ENCODE measurements around the gene SLC4A5. TPM values are rescaled to one million over a fixed set of nuclear protein-coding genes. Genes with fewer than 3 reads are reported as not detected.
A peak's percentile ranks its signal among the peaks of the same experiment; 100 is the strongest.

Gene SLC4A5
- total RNA-seq, 1 donor from 2014 or later: 3.0 TPM

DNA sequence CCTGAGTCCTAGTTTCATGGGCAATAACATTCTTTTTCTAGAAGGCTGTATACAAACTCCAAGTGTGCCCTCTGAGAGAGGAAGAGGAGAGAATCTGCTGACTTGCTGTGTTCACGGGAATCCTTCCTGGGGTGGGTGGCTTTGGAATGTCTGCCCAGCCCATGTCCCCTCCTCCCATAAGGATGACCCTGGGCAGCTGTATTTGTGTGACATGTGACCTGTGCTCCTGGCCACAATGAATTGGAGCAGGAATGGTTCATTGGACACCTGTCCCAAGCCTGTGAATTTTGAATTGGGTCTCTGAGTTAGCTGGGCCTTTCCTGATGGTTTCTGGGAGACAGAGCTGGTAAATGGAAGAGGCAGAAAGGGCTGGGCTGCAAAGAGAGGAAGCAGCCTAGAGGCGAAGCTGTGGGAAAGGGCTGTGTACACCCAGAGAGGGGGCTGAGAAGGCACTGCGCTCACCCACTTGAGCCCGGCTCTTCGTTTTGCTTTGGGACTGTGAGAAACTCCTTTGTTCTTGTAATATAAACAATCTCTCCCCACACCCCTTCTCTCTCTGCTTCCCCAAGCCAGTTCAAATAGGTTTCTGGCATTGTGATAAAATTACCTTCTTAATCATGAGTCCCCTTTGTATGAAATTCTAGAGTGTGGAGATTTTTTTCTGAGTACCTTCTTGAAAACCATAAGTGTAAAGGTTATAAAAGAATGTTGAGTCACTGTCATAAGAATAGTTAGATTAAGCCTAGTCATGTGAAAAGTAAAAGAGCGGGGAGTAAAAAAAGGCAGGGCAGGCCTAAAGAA lies 49.8 kb downstream of the SLC4A5 start:
- H3K27me3 Mint-ChIP-seq (ENCODE audit: low read depth): peaks cover 38% of the 10 kb centered on the region
- DNase-seq (ENCODE audit: low read depth, low spot score): no peak
- no peak overlapping the region for H3K4me3 Mint-ChIP-seq
- TF ChIP-seq, protein P1, sequence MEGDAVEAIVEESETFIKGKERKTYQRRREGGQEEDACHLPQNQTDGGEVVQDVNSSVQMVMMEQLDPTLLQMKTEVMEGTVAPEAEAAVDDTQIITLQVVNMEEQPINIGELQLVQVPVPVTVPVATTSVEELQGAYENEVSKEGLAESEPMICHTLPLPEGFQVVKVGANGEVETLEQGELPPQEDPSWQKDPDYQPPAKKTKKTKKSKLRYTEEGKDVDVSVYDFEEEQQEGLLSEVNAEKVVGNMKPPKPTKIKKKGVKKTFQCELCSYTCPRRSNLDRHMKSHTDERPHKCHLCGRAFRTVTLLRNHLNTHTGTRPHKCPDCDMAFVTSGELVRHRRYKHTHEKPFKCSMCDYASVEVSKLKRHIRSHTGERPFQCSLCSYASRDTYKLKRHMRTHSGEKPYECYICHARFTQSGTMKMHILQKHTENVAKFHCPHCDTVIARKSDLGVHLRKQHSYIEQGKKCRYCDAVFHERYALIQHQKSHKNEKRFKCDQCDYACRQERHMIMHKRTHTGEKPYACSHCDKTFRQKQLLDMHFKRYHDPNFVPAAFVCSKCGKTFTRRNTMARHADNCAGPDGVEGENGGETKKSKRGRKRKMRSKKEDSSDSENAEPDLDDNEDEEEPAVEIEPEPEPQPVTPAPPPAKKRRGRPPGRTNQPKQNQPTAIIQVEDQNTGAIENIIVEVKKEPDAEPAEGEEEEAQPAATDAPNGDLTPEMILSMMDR (conservative IDR thresholded peaks at IDR 0.05): no peak
- peaks cover 17% of the 10 kb centered on the region for H3K4me1 Mint-ChIP-seq
- H3K36me3 Mint-ChIP-seq (ENCODE audit: low read depth): peaks cover 3% of the 10 kb centered on the region
- no peak overlapping the region for H3K27ac Mint-ChIP-seq (ENCODE audit: unreplicated experiment)
- peaks cover 5% of the 10 kb centered on the region for H3K9me3 Mint-ChIP-seq

DNA sequence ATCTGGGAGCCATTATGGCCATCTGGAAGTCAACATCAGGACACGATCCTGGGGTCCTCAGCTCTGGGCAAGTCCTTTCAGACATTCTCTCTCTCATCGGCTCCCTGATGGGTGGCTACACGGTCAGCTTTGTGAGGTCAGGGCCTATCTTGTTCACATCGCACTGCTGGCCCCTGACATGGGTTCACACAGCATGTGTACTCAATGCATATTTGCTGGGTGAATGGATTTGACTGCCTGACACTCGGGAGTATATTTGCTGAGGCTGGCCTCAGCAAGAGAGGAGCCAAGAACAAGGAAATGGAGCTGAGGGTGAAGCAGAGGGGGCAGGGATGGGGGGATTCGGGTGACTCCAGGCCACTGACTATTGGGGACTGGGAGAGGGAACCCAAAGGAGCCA lies 50.5 kb downstream of the SLC4A5 start:
- H3K36me3 Mint-ChIP-seq (ENCODE audit: low read depth): no peaks in the 10 kb centered on the region
- peaks cover 38% of the 10 kb centered on the region for H3K27me3 Mint-ChIP-seq (ENCODE audit: low read depth)
- H3K4me1 Mint-ChIP-seq: peaks cover 17% of the 10 kb centered on the region
- TF ChIP-seq, protein P1 (conservative IDR thresholded peaks at IDR 0.05): no peak
- no peaks in the 10 kb centered on the region for H3K9me3 Mint-ChIP-seq
- no peak overlapping the region for H3K27ac Mint-ChIP-seq (ENCODE audit: unreplicated experiment)
- no peak overlapping the region for H3K4me3 Mint-ChIP-seq
- no peak for DNase-seq (ENCODE audit: low read depth, low spot score)

DNA sequence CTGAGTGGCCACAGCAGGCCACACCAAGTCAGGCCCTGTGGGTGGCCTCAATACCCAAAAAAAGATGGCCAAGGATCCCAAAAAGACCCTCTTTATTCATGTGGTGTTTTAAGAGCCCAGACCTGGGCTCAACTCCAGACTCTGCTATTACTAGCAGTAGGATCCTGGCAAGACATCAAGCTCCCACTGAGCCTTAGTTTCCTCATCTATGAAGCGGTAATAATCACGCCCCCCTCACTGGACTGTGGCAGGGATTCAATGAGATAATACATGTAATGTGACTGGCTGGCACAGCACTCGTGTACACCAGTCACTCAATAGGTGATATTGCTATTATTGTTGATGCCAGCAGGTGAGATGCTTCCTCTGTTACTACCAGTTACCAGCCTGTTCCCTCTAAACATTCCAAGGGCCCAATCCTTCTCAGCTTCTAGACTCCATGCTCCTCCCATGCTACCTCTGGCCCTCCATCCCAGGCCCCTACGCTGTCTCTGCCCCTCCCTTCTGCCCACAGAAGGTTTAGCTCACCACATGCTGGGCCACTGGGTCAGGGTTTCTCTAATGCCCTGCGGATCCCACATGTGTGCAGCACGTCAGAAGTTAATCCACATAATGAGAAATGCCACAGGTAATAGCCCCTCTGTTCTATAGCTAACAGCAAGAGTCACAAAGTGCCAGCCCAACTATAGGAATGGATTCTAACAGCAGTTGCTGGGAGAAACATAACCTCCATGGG lies 51.2 kb downstream of the SLC4A5 start:
- TF ChIP-seq, protein P1 (conservative IDR thresholded peaks at IDR 0.05): no peak
- Mint-ChIP-seq H3K4me3 (no peak overlapping the region), H3K27me3 (ENCODE audit: low read depth) (peaks cover 32% of the 10 kb centered on the region), H3K9me3 (no peaks in the 10 kb centered on the region), H3K27ac (ENCODE audit: unreplicated experiment) (peak overlapping the region; percentile 8), H3K36me3 (ENCODE audit: low read depth) (no peaks in the 10 kb centered on the region), H3K4me1 (peaks cover 17% of the 10 kb centered on the region)
- no peak for DNase-seq (ENCODE audit: low read depth, low spot score)

GRCh38 chr2:74291218-74291544 lies 52.0 kb downstream of the SLC4A5 start:
- no peak for DNase-seq (ENCODE audit: low read depth, low spot score)
- peaks cover 17% of the 10 kb centered on the region for H3K4me1 Mint-ChIP-seq
- no peak overlapping the region for H3K27ac Mint-ChIP-seq (ENCODE audit: unreplicated experiment)
- TF ChIP-seq, protein P1 (conservative IDR thresholded peaks at IDR 0.05): no peak
- no peaks in the 10 kb centered on the region for H3K9me3 Mint-ChIP-seq
- H3K4me3 Mint-ChIP-seq: no peak overlapping the region
- no peaks in the 10 kb centered on the region for H3K36me3 Mint-ChIP-seq (ENCODE audit: low read depth)
- H3K27me3 Mint-ChIP-seq (ENCODE audit: low read depth): peaks cover 28% of the 10 kb centered on the region

DNA sequence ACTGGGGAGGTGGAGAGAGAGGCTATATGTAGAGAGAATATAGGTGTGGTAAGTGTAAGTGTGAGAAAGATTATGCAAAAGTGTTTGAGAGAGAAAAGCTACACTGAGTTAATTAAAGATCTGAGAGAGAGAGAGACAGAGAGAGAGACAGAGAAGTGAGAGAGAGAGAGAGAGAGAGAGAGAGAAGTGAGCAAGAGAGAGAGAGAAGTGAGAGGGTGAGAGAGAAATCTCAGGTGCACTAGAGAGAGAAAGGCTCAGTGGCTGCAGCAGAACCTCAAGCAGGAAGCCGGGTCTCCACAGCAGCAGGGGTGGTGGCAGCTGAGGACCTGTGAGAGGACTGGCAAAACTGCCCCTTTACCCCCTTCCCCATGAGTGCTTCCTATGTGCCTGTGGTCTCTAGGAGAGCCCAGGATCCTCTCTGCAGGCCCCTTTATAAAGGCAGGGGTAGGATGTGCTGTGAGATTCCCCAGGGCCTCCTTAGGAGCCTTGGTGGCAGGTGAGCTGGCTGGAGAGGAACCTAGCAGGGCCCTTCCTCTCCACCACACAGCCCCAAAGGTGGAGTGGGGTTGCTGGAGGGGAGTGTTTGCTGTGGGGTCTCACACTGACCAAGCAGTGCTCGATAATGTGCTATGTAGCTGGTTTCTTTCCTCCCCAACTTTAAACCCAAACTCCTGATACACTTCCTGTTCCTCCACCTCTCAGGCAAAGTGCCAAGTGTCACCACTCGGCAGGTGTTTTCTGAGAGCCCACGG lies 52.6 kb downstream of the SLC4A5 start:
- TF ChIP-seq, protein P1 (conservative IDR thresholded peaks at IDR 0.05): no peak
- peaks cover 17% of the 10 kb centered on the region for H3K4me1 Mint-ChIP-seq
- H3K27me3 Mint-ChIP-seq (ENCODE audit: low read depth): peaks cover 25% of the 10 kb centered on the region
- DNase-seq (ENCODE audit: low read depth, low spot score): no peak
- no peak overlapping the region for H3K27ac Mint-ChIP-seq (ENCODE audit: unreplicated experiment)
- no peak overlapping the region for H3K4me3 Mint-ChIP-seq
- no peaks in the 10 kb centered on the region for H3K9me3 Mint-ChIP-seq
- H3K36me3 Mint-ChIP-seq (ENCODE audit: low read depth): no peaks in the 10 kb centered on the region
